OCI-LY3 (cell line): ENCODE measurements around the gene EZH1.

ENCODE experiments used
- H2AFZ ChIP-seq: fragments of 200-600, 300-600 bp; shearing (Covaris generic); 2 replicates; pipeline ENCODE4 v1.6.0; 2014; ENCODE audit warnings: antibody characterized with exemption, low read depth, low read length
- H3K27ac ChIP-seq: fragments of 200-600, 300-600 bp; sonication (generic); 2 replicates; pipeline ENCODE4 v1.5.1; 2014; ENCODE audit warnings: mild to moderate bottlenecking, low read length, moderate library complexity, mixed read lengths
- H3K27me3 ChIP-seq: fragments of 200-600, 300-600 bp; sonication (generic); 2 replicates; pipeline ENCODE4 v1.6.1; 2014; ENCODE audit warnings: low read depth, low read length, mixed read lengths
- H3K36me3 ChIP-seq: fragments of 200-600, 300-600 bp; sonication (generic); replicated peaks from 2 replicates; pipeline ENCODE3; 2014; ENCODE audit warnings: low read depth, low read length, mixed read lengths
- H3K4me1 ChIP-seq: fragments of 300-600, 200-600 bp; sonication (generic); 2 replicates; pipeline ENCODE4 v1.6.1; 2014; ENCODE audit warnings: low read length, mixed read lengths
- H3K4me2 ChIP-seq: fragments of 200-600, 300-600 bp; sonication (generic); 2 replicates; pipeline ENCODE4 v1.6.1; 2014; ENCODE audit warnings: low read length, mixed read lengths
- H3K4me3 ChIP-seq: fragments of 300-600, 200-600 bp; sonication (generic); 2 replicates; pipeline ENCODE4 v1.5.1; 2014; ENCODE audit warnings: antibody characterized with exemption, mild to moderate bottlenecking, low read length, moderate library complexity
- H3K79me2 ChIP-seq: fragments of 300-600, 200-600 bp; shearing (Covaris generic); 2 replicates; pipeline ENCODE4 v1.6.1; 2014; ENCODE audit warnings: mild to moderate bottlenecking, low read length, mixed read lengths
- H3K9ac ChIP-seq: fragments of 300-600, 200-600 bp; shearing (Covaris generic); 2 replicates; pipeline ENCODE4 v1.6.0; 2014; ENCODE audit warnings: mild to moderate bottlenecking, low read length, moderate library complexity
- H3K9me3 ChIP-seq: fragments of 200-600, 300-600 bp; shearing (Covaris generic); 2 replicates; pipeline ENCODE4 v1.6.1; 2014; ENCODE audit warnings: low read length, mixed read lengths; ENCODE audit not compliant: insufficient read depth
- H4K20me1 ChIP-seq: fragments of 200-600, 300-600 bp; sonication (generic); 2 replicates; pipeline ENCODE4 v1.6.1; 2016; ENCODE audit warnings: low read length, mixed read lengths; ENCODE audit not compliant: insufficient read depth
- EZH2phosphoT487 ChIP-seq: fragments of 200-600 bp; shearing (Covaris generic); IDR thresholded peaks from 2 replicates; pipeline ENCODE4 v1.6.1; 2018; ENCODE audit warnings: antibody characterized with exemption, mixed run types, low read depth
- TF ChIP-seq, protein P1 (sequence below): fragments of 200-600, 300-600 bp; sonication (generic); IDR thresholded peaks from 2 replicates; pipeline ENCODE4 v1.5.1; 2014; ENCODE audit warnings: antibody characterized with exemption, low read length, low read depth

The EZH1 gene

DNA sequence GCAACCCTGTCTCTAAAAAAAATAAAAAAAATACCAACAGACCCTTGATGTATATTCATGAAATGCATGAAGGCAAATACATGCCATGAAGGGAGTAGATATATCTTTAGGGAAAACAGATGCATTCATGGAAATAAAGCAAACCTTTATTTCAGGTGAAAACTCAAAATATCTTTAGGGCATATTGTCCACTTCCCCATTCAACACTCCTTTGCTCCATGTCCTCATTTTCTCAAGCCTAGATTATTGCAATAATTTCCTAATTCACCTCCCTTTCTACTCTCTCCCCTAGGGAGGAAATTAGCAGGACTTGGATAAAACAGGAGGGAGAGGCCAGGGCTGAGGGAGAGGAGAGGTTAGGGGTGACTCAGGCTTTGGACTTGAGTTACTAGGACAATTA is 22.7 kb upstream of the EZH1 start:
- Histone ChIP-seq H3K9me3 (no peaks in the 10 kb centered on the region), H3K27me3 (no peaks in the 10 kb centered on the region), H2AFZ (no peak overlapping the region), H3K4me1 (peaks cover 9% of the 10 kb centered on the region), H3K4me2 (no peak overlapping the region), H3K79me2 (no peaks in the 10 kb centered on the region), H4K20me1 (no peaks in the 10 kb centered on the region), H3K9ac (no peak overlapping the region), H3K36me3 (no peaks in the 10 kb centered on the region), H3K27ac (no peak overlapping the region), H3K4me3 (no peak overlapping the region)
- TF ChIP-seq, protein P1, sequence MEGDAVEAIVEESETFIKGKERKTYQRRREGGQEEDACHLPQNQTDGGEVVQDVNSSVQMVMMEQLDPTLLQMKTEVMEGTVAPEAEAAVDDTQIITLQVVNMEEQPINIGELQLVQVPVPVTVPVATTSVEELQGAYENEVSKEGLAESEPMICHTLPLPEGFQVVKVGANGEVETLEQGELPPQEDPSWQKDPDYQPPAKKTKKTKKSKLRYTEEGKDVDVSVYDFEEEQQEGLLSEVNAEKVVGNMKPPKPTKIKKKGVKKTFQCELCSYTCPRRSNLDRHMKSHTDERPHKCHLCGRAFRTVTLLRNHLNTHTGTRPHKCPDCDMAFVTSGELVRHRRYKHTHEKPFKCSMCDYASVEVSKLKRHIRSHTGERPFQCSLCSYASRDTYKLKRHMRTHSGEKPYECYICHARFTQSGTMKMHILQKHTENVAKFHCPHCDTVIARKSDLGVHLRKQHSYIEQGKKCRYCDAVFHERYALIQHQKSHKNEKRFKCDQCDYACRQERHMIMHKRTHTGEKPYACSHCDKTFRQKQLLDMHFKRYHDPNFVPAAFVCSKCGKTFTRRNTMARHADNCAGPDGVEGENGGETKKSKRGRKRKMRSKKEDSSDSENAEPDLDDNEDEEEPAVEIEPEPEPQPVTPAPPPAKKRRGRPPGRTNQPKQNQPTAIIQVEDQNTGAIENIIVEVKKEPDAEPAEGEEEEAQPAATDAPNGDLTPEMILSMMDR = no peak
- TF ChIP-seq EZH2phosphoT487 = no peak

DNA sequence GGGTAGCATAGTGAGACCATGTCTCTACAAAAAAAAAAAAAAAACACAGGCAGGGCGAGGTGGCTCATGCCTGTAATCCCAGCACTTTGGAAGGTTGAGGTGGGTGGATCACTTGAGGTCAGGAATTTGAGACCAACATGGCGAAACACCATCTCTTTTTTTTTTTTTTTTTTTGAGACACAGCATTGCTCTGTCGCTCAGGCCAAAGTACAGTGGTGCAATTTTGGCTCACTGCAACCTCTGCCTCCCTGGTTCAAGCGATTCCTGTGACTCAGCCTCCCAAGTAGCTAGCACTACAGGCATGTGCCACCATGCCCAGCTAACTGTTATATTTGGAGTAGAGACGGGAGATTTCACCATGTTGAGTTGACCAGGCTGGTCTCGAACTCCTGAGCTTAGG is 21.3 kb upstream of the EZH1 start:
- no peaks in the 10 kb centered on the region for H3K9me3 ChIP-seq
- no peak overlapping the region for H3K4me3 ChIP-seq
- H3K4me2 ChIP-seq = no peak overlapping the region
- H4K20me1 ChIP-seq = no peaks in the 10 kb centered on the region
- H2AFZ ChIP-seq = no peak overlapping the region
- peaks cover 7% of the 10 kb centered on the region for H3K4me1 ChIP-seq
- TF ChIP-seq, protein P1 = no peak
- TF ChIP-seq EZH2phosphoT487 = no peak
- H3K9ac ChIP-seq = no peak overlapping the region
- H3K27ac ChIP-seq = no peak overlapping the region
- H3K79me2 ChIP-seq = no peaks in the 10 kb centered on the region
- H3K27me3 ChIP-seq = no peaks in the 10 kb centered on the region
- no peaks in the 10 kb centered on the region for H3K36me3 ChIP-seq

DNA sequence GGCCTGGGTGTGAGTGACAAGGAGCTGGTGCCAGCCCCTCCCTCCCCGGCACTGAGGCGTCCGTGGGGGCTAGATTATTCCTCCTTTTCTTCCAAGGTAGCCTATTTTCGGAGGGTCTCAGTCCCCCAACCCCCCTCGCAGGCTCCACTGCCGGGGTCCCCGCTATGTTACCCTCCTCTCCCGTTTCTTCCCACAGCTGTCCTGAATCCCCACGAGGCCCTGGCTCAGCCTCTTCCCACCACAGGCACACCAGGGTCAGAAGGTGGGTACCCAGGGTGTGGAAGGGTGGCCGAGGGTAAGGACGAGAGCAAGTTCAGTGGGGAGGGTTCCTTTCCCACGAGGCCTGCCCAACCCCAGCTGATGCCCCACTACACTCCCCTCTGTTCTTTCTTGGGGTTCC is 16.8 kb upstream of the EZH1 start:
- H3K27ac ChIP-seq = no peak overlapping the region
- no peak for TF ChIP-seq EZH2phosphoT487
- TF ChIP-seq, protein P1 = no peak
- no peaks in the 10 kb centered on the region for H4K20me1 ChIP-seq
- H3K9me3 ChIP-seq = no peaks in the 10 kb centered on the region
- H3K79me2 ChIP-seq = no peaks in the 10 kb centered on the region
- no peak overlapping the region for H2AFZ ChIP-seq
- H3K4me2 ChIP-seq = no peak overlapping the region
- H3K4me1 ChIP-seq = peaks cover 30% of the 10 kb centered on the region
- H3K4me3 ChIP-seq = no peak overlapping the region
- no peaks in the 10 kb centered on the region for H3K27me3 ChIP-seq
- H3K9ac ChIP-seq = no peak overlapping the region
- no peaks in the 10 kb centered on the region for H3K36me3 ChIP-seq

DNA sequence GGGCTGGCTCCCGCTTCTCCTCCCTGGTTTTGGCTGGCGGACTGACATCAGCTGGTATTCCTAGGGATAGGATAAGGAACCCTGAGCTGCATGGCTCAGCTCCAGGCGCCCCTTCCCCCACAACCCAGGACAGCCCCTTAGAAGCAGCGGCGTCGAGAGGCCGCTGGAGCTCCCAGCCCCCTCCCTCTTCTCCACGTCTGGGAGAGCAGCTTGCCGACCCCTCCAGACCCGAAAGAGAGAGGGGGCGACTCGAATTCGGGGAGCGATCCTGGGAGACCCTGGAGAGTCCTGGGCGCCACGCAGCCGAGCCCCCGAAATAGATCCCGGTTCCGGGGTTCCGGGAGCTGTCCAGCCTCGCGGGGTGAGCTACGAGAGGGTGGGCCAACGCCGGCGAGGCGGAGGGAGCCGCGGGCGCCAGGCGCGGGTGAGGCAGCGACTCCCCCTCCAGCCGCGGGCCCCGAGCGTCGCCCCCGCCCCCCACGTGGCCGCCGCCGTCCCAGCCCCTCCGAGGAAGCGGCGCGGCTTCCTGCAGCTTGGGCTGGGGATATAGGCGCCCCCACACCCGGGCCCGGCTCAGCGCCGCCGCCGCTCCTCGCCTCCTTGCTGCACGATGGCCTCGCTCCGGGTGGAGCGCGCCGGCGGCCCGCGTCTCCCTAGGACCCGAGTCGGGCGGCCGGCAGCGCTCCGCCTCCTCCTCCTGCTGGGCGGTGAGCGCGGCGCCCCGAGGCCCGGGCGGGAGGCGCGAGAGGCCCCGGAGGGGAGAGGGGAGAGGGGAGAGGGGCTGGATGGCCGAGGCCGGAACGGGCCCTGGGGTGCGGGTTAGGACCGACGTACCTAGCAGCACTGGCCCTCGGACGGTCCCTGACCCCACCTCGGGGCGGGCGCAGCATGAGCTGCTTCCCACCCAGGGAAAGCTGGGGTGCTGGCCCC is 16.1 kb upstream of the EZH1 start, which contains the start of gene RAMP2:
RAMP2 (plus strand) TSS at position 576 of the 930 bp plus-strand sequence; CDS start at position 611, 35 bp downstream.
- Histone ChIP-seq H4K20me1 (no peaks in the 10 kb centered on the region), H3K4me2 (peak within 1 kb of the TSS; percentile 70), H3K4me1 (peaks cover 30% of the 10 kb centered on the region), H3K9ac (peak within 1 kb of the TSS; percentile 28; the same call in 1 of the 2 replicates), H2AFZ (no peak within 1 kb of the TSS; the same call in 1 of the 2 replicates), H3K79me2 (no peaks in the 10 kb centered on the region), H3K36me3 (no peaks in the 10 kb centered on the region), H3K27ac (peak within 1 kb of the TSS; percentile 17; the same call in 1 of the 2 replicates), H3K9me3 (no peaks in the 10 kb centered on the region), H3K4me3 (peak within 1 kb of the TSS; percentile 22; the same call in 1 of the 2 replicates), H3K27me3 (no peaks in the 10 kb centered on the region)
- TF ChIP-seq EZH2phosphoT487 = no peak
- TF ChIP-seq, protein P1 = no peak
